AG10803 (cell line): ENCODE data around the gene SCN7A.

Source experiments
- DNase-seq: peaks from one replicate; pipeline ENCODE4 v3.0.0; 2010; ENCODE audit warnings: low read depth
- H3K4me3 ChIP-seq: 2 replicates; pipeline ENCODE4 v1.5.1; 2011; ENCODE audit warnings: mild to moderate bottlenecking, low read length, control low read depth
- TF ChIP-seq, protein P1 (sequence below): conservative IDR thresholded peaks from 2 replicates; pipeline ENCODE4 v1.5.1; 2011; ENCODE audit warnings: mild to moderate bottlenecking, low read length, control low read depth, inconsistent platforms

Gene SCN7A

DNA sequence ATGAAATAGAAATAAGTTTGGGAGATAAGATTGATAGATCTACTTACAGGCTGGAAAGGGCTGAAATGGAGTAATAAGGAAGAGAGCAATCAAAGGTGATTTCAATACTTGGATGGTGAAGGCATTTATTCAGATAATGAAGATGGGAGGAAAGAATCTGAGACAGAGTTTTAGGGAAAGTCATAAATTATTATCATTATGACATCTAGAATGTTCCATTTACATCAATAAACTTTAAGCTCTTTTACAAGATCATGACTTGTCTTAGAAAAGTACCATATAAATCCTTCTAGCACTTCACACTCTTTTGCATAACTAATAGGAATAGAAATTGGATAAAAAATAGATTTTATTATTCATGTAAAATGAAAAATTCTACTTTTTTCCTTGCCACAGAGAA, 120.5 kb downstream of the SCN7A start:
- no peak for DNase-seq
- TF ChIP-seq, protein P1, sequence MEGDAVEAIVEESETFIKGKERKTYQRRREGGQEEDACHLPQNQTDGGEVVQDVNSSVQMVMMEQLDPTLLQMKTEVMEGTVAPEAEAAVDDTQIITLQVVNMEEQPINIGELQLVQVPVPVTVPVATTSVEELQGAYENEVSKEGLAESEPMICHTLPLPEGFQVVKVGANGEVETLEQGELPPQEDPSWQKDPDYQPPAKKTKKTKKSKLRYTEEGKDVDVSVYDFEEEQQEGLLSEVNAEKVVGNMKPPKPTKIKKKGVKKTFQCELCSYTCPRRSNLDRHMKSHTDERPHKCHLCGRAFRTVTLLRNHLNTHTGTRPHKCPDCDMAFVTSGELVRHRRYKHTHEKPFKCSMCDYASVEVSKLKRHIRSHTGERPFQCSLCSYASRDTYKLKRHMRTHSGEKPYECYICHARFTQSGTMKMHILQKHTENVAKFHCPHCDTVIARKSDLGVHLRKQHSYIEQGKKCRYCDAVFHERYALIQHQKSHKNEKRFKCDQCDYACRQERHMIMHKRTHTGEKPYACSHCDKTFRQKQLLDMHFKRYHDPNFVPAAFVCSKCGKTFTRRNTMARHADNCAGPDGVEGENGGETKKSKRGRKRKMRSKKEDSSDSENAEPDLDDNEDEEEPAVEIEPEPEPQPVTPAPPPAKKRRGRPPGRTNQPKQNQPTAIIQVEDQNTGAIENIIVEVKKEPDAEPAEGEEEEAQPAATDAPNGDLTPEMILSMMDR: no peak
- H3K4me3 ChIP-seq: no peak overlapping the region

DNA sequence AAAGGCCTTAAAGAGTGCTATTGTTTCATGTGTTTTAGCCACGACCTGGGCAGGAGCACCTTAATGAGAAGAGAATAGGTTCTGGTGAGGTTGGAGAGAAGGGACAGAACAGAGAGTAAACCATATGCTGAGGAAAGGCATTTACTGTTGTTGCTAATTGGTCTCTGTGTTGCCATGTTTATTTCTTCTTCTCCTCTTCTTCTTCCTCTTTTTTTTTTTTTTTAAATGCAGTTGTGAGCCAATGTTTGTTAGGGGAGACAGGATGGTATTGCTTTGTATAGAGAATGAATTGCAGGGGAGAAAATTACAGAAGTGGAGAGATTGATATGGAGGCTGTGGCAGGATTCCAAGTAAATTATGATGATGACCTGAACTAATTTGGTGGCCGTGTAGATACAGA, 120.9 kb downstream of the SCN7A start:
- no peak overlapping the region for H3K4me3 ChIP-seq
- TF ChIP-seq, protein P1: no peak
- DNase-seq: no peak

DNA sequence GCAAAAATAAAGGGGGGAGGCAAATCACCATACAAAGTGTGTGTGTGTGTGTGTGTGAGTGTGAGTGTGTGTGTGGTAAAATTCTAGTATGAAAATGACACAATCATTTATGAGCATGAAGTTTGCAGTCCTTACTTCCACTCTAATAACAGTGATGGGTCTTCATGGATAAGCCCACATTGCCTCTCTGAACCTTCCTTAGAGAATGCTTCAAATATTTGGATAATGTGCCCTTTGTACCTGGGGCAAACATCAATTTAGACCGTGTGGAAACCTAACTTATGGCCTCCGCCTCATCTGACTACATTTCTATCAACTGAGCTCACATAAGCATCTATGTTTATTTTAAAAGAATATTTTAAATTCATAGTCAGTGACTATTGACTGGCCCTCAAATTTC, 122.0 kb downstream of the SCN7A start:
- H3K4me3 ChIP-seq: no peak overlapping the region
- TF ChIP-seq, protein P1: no peak
- DNase-seq: no peak

- no peak overlapping the region for H3K4me3 ChIP-seq
- no peak for DNase-seq
- TF ChIP-seq, protein P1: no peak
Measured at GRCh38 chr2:166365803-166366420, 128.1 kb downstream of the SCN7A start.

DNA sequence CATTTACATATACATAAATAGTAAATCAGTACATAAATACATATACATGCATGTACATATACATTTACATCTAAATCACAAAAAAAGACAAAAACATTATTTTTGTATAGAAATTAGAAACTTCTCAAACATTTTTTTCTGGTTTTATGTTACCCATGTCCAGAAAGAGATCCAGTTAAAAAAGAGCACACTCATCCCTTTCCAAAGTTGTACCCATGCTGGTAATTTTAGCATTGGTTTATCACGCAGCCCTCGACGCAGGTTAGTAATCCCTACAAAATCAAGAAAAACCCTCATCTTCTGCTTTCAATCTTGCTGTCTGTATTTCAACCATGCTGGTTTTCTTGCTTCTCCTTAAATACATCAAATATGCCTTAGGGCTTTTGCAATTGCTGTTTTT, 128.8 kb downstream of the SCN7A start:
- no peak overlapping the region for H3K4me3 ChIP-seq
- TF ChIP-seq, protein P1: no peak
- no peak for DNase-seq

DNA sequence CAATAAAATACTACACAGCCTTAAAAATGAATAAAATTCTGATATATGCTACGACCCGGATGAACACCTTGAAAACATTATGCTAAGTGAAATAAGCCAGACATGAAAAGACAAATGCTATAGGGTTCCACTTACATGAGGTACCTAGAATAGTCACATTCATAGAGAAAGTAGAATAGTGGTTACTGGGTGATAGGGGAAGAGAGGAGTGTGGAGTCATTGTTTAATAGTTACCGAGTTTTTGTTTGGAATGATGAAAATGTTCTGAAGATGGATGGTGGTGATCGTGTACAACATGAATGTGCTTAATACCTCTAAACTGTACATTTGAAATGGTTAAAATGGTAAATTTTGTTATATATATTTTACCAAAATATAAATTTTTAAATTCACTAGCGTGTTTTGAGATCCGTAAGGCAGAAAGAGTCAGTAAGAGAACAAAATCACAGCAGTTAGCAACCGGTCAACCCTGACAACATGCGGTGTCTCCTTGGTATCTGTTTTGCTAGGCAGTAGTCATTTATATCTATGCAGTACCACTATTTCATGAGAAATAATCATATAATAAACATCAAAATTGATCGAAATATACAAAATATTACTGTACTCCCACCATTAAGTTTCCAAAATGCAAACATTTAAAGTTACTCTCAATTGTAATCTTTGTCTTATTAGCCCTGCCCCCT, 129.4 kb downstream of the SCN7A start:
- TF ChIP-seq, protein P1: no peak
- H3K4me3 ChIP-seq: no peak overlapping the region
- DNase-seq: no peak
